HG03469 (cell line): Measurements from ENCODE around the gene NFATC2.

Source experiments
- ATAC-seq: cut with Tn5 transposase; IDR thresholded peaks from one replicate; pipeline ENCODE4 v1.9.1; 2021; ENCODE audit warnings: mild to moderate bottlenecking, moderate library complexity, moderate number of reproducible peaks; ENCODE audit not compliant: unreplicated experiment

Gene NFATC2

DNA sequence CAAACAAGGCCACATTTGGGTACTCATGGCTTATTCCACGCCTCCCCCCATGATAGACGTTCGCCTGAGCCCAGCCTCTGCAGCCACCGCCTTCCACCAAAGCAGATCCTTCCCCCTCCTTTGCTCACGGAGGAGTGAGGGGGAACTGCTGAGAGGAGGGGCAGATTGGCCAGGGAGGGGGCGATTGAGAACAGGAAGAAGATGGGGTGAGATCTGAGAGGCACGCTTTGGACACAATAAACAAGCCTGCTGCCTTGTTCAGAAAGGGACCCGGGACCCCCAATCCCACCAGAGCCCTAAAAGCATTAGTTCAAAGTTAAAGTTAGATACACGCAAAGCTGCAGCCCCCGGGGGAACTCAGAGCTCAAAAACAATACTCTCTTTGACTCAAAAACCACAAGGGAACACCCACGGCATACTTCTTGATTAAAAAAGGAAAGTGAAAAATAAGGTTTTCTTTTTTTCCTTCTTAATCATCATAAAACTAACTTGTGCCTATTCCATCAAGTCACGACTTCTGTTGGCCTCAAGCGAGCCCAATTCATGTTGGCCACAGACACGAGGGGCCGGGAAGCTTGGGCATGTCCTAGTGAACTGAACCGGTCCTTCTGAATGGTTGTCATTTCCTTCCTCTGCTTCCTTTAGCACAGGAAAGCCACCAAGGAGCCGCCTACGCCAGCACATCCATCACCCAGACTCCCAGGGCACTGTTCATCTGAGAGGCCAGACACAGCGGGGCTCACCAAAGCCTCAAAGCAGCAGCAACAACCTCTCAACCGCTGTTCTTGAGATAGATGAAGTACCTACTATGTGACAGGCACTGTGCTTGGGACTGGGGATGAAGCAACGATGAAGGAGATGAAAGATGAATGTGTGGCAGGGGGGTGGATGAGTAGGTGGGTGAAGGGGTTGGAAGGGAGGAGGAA lies 44.7 kb downstream of the NFATC2 start:
- ATAC-seq, result no peak

DNA sequence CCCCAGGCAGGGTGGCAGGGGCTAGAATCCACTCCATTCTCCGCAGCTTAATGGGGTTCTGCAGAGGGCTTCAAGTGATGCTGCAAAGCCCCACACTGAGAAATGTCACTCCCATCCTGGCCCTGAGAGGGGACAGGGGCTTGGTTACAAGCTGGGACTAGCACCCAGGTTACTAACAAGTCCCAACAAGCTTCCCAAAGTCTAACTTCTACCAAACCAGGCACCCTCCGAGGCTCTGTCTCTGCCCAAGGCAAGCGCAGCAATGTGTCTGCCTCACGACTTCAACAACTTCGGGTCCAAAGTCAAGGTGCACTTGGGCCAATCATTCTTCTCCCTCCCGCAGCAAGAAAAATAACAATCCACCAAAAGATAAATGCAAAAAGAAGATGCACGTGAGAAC lies 45.6 kb downstream of the NFATC2 start:
- no peak for ATAC-seq

DNA sequence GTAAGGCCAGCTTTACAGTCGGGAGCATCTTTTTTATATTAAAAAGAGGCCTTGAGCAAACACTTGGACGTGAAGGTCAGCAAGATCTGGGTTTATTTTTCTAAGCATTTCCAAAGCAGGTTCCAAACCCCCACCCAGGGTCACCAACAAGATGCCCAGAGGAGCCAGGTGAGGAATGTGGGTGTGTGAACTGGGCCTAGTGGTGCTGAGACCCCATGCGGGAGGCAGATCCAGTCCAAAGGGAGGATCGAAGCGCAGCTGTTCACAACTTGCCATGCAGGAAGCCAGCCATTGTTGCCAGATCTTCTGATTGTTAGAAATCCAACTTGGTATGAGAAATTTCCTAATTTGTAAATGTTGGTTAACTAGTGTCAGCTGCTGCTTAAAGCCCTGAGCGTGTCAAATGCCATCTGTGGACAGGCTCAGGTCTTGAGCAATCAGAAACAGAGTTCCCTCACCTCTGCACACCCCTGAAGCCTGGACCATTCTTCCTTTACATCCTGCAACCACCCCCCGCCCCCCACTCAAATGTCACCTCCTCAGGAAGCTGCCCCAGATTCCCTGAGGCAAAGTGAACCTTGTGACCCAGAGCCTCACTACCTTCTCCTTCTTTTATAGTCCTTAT lies 46.5 kb downstream of the NFATC2 start:
- ATAC-seq, result no peak

DNA sequence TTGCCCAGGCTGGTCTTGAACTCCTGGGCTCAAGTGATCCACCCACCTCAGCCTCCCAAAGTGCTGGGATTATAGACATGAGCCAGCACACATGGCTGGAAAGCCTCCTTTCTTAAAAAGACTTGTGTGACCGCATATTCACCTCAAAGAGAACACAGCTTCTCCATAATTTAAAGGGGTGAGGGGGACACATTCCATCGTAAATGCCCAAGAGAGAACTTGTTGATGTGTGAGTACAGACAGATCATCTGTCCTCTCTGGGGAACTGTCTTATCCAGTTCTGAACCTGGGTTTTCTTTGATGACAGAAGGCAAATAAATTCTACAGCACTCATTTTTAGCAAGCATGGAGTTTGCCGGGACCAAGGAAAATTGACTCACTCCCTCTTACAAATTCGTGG lies 47.2 kb downstream of the NFATC2 start:
- no peak for ATAC-seq

DNA sequence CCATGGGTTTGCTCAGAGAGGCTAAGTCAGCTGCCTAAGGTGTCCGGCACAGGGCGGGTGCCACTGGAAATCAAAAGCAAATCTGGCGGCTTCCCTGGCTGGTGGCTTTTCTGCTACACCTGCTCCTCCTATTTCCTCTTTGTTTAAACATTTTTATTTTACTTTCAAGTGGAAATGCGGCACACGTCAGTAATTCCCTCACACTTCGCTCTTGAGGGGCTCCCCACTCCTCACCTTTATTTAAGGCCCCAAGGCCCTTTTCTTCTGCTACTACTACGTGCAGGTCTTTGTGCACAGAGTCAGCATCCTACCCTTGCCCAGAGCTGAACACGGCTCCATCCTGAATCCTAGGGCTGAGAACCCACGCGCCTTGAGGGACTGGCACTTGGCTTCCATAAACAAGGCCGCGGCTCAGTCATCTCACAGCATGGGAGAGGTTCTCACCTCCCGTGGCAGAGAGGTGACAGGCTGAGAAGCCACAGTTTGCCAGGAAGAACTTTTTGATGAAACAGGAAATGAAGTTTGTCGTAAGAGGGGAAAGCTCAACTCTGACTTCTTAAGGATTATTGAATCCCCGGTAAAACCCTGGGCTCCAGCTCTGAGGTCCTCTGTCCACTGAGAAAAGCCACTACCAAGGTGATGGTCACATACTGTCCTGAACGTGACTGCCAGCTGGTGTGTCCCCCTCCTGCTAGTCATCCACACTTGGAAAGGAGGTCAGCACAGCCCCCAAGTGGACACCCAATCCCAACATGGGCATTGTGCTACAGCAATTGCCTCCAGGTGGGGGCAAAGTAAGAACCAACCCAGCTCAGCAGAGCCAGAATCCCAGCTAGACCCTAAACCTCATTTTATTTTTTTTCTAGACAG lies 48.0 kb downstream of the NFATC2 start:
- ATAC-seq, result no peak

DNA sequence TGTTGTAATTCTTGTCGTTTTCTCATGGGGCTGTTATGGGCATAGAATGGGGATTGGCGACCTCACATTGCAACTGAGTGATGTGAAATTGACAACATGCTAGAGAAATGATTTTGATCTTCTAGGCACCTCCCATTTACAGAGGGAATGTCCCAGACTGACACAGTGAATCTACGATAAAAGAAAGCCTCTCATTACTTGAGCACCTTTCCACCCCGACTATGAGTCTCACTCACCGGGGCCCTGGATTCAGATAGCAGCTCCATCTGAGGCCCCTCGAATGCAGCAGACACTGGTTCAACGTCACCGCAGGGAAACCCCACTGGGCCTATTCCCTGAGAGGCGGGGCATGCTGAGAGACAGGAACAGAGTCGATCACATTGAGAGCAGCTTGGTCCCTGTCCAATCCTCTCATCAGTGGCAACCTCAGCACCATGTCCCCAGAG lies 49.1 kb downstream of the NFATC2 start:
- no peak for ATAC-seq

DNA sequence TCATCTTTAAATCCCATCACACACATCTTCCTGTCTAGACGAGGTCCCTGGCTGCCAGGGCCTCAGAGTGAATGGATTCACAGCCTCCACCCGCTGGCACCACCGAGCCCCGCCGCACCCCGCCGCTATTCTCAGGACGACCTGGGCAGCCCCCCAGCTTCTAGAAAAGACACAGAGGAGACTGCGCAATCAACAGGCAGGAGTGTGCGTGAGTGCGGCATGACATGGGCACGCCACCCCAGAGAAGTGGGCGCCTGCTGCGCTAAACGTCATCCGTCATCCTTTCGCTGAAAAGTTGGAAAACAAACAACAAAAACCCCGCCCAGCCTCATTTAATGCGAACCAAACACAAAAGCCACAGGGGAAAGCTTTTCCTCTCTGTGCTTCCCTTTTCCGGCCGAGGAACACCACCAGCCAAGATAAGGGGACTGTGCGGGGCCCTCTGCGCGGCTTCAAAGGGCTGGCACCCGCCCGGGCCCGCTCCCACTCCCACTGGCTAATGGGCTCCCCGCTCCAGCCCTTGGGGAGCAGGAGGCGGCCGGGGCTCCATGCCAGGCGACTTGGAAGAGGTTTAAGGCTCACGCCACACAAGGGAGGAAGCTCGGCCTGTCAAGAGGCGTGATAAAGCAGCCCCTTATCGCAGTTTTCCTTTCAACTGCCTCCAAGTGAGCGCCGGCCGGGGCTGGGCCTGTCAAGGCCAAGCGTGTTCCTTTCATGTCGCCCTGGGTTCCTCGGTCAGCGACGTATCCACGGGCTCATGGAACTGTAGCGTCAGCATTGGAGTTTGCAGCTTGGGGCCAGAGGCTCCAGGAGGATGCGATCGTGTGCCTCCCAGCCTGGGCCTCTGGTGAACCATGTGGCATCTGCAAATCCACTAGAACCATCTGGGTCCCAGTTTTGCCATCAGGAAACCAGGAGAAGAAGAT lies 50.1 kb downstream of the NFATC2 start:
- no peak for ATAC-seq

DNA sequence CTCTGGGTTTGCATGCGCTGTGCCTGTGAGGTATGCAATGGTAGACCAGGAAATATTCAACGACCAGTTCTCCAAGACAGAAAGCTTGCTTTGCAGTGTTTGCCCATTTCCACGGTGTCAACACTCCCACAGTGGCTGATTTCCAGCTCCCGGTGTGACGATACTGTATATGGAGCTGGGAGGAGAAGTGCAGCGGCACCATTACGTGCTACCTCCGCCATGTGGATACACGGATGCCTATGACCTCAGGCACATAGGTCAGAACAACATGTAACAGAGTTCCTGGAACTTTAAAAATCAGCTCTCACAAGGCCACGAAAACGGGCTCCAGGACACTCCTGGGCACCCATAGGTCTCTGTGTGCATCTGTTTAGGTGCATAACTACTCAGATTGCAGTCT lies 51.1 kb downstream of the NFATC2 start:
- ATAC-seq, result no peak

DNA sequence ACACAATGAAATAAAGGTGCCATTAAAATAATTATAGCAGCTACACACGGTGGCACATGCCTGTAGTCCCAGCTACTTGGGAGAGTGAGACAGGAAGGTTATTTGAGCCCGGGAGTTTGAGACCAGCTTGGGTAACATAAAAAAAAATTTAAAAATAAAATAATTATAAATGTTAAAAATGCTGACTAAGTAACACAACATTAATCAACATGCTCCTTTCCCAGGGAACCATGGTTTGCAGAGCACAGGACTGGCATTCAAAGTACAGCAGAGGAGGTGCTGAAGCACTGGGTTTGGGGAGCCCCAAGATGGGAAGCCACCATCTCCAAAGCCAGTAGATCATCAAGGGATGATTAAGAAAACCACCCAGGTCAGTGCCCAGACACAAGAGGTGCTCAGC lies 51.9 kb downstream of the NFATC2 start:
- no peak for ATAC-seq

DNA sequence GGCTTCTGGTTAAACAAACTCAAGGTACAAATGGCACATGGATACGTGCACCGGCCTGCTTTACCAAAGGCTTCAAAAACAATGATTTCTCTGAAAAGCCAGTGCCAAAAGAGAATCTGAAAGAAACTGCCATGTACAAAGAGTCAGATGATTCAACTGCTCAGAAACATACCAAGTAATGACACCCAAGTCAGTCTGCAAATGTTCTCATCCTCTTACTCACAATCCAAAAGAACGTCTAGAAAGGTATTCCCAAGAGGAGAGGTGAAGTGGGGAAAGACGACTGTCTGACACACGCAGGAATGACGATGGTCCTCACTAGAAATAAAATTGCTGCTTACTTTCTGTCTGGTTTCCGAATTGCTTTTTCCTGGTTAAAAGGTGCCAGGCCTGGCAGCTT lies 52.9 kb downstream of the NFATC2 start:
- ATAC-seq, result no peak

DNA sequence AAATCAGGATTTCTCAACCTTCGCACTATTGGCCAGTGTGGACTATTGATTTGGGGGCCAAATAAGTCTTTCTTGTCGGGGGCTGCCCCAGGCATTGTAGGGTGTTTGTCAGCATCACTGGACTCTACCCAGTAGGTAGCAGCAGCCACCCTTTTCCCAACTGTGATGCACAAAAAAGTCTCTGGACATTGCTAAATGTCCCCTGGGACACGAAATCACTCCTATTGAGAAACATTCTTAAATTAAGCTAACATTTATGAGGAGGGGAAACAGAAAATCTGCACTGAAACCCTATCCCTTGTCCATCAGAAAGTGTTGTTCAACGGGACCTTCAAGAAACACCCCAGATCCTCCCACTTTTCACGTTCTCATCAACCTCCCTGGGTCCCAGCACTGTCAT lies 54.2 kb downstream of the NFATC2 start:
- no peak for ATAC-seq

DNA sequence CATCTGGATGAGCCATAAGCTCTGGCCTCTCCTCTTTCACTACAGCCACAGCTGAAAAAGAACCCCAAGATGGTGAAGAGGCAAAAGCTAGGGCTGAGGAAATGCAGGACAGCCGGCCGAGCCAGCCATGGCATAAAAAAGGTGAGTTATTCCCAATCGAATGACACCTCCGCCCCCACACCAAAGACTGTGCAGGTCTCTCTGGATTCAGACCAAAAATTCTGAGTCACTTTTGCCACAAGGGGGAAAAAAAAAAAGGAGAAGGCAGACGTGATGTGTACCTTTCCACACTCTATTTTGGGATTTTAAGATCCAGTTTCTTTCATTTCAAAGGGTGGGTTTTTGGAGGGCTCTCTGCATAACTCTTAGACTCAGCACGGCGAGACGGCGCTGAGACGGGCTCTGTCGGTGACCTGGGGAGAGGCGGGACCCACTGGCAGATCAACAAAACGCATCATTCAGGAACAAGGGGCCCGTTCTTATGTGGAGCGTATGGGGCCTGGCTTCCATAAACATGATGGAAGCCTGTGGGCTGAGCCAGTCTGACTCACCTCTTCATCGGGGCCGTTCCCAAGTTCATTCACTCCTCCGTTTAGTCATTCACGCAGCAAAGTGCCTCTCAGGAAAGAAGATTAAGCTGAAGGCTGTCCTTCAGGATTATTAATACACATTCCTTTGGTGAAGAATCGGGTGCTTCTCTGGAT lies 54.8 kb downstream of the NFATC2 start:
- ATAC-seq, result no peak

DNA sequence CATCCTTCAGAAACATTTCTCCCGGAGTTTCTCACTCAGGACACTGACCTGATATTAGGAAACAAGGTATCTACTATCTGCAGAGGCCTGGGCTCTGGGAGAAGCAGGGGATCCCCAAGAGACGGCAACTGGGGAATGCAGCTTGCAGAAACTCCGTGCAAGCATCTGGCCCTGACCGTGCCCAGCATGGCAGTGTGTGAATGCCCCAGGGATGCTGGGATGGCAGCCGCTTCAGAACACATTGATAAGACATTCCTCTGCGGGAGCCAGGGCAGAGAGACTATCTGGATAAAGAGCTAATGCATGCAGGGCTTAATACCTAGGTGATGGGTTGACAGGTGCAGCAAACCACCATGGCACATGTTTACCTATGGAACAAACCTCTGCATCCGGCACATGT lies 55.4 kb downstream of the NFATC2 start:
- no peak for ATAC-seq

DNA sequence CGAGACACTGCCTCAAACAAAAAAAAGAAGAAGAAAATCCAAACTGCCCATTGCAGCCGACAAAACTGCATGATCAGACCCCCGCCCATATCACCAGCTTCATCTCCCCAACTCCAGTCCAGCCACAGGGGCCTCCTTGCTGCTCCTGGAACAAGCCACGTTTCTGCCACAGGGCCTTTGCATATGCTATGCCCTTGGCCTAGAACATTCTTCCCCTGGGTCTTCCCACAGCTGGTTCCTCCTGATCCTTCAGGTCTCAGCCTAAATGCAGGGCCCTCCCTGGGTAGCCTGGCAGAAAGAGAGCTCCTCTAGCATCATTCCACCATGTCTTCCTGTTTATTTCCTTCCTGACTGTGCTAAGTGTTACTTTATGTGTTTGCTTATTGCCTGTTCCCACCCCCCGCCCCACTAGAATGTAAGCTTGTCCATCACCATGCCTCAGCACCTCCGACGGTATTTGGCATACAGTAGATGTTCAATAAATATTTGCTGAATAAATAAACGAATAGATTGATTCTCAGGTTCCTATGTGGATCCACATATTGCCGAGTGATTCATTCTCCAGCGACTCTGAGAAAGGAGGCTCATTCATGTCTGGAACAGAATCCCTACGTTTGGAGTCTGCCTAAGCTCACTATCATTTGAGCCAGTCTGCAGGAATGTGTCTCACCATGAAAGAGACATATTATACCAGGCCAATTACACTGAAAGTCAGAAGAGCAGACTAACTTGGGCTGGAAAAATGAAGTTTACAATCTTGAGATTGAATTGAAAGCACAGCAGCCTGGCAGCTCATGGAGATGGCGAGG lies 56.1 kb downstream of the NFATC2 start:
- no peak for ATAC-seq

DNA sequence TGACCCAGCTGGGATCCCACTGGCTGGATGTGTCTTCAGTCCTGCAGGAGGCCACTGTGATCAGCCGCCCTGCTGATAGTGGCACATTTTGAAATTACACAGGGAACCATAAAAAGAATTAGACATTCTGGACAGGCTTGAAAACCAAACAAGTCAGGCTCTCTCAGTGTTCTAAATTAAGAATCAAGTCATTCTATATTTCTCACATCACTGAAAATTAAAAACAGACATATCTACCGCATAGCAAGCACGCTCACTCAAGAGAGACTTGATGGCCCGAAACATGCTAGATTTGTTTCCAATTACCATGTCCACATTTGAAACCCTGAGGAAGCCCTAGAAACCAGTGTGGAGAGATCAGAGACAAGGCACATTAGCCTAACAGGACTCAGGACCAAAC lies 57.7 kb downstream of the NFATC2 start:
- ATAC-seq, result no peak

DNA sequence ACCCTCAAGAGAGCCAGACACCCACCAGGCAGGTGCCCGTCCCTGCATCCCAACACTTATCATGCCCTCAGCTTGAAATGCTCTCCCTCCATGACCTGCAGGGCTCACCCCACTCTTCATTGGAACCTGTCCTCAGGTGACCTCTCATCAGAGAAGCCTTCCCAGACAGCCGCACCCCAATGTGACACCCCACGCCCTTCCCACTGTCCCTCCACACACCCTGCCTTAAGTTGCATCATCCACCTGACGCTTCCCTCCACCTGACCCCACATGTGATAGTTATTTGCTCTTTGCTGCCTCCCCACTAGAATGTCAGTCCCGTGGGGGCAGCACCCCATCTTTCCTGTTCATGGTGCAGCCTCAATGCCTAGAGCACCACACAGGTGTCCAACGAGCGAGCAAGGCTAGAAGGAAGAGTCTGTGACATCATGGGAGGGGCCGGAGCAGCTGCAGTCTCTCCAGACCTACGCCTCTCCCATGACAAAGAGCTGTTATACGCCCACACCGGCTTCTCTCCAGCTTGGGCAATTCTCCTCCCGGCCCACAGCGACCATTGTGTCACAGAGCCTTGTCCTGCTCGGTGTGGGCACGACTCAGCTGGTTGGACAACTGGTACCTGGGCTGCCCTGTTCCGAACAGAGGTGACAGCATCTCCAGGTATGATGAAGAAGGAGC lies 58.2 kb downstream of the NFATC2 start:
- no peak for ATAC-seq

DNA sequence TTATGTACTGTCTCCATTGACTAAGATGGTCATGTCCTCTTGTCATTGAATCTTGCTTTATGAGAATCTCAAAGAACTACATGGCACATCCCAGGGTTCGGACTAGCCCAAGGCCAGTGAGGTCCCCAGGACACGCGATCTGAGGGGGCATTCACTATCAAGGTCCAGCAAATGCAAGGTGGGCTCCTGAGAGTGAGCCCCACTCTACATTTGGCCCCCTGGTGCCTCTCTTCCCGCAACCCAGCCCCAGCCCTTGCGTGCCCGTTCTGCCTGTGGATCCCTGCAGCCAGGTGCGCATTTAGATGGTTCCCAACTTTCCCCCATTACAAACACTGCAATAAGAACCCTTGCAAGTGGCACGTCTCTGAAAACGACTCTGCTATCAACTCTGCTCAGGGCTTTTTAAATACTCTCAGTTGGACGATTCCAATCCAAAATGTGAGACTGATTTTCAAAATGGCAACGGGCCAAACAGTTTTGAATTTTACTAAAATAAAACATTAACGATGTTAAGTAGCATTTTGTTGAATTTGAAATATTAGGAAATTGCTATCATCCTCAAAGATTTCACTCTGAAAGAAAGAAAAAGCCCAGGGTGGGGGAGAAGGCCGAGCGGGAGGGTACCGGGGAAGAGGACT lies 59.6 kb downstream of the NFATC2 start:
- ATAC-seq, result no peak
